ENCODE results near the gene TALDO1. TPM values are rescaled to one million over a fixed set of nuclear protein-coding genes. Genes with fewer than 3 reads are reported as not detected.

The TALDO1 gene
- total and polyA plus RNA-seq, 3 donors from 2014 or later = 84.8 to 88.1 (median 86.6) TPM

GRCh38 chr11:707817-708420 lies 39.3 kb upstream of the TALDO1 start:
- WGBS, 2 donors = 94% methylated on average over 7 of the region's 16 CpGs; no CpG with 5 or more reads in 1 of the 2 donors
- Histone ChIP-seq H3K36me3 (ENCODE audit: low read depth, missing control alignments) (no peaks in the 10 kb centered on the region), H3K9me3 (no peaks in the 10 kb centered on the region), H3K4me1 (peaks cover 46% of the 10 kb centered on the region), H3K27me3 (no peaks in the 10 kb centered on the region), H3K27ac (peak overlapping the region in 1 of 2 donors; percentile 82), H3K4me3 (no peak overlapping the region)
- no peak for DNase-seq
- TF ChIP-seq POLR2A (IDR thresholded peaks at IDR 0.05) (no peak), CTCF (IDR thresholded peaks at IDR 0.05) (no peak)
- intact Hi-C loops (cut with DNase I; ENCODE audit: low total_unique reads) = no loop called here

GRCh38 chr11:708511-708910 lies 38.8 kb upstream of the TALDO1 start:
- Histone ChIP-seq H3K36me3 (ENCODE audit: low read depth, missing control alignments) (no peaks in the 10 kb centered on the region), H3K4me1 (peaks cover 40% of the 10 kb centered on the region), H3K4me3 (no peak overlapping the region), H3K9me3 (no peaks in the 10 kb centered on the region), H3K27ac (no peak overlapping the region), H3K27me3 (no peaks in the 10 kb centered on the region)
- intact Hi-C loops (cut with DNase I; ENCODE audit: low total_unique reads) = no loop called here
- WGBS, 2 donors = 87 to 91% methylated on average over 2 to 7 of the region's 7 CpGs
- no peak for TF ChIP-seq POLR2A (IDR thresholded peaks at IDR 0.05)
- TF ChIP-seq CTCF (IDR thresholded peaks at IDR 0.05) = no peak
- DNase-seq = no peak

GRCh38 chr11:709109-709997 lies 37.9 kb upstream of the TALDO1 start:
- H3K9me3 ChIP-seq = no peaks in the 10 kb centered on the region
- no peak overlapping the region for H3K4me3 ChIP-seq
- no peak overlapping the region for H3K27ac ChIP-seq
- 80 to 81% methylated on average over 9 to 27 of the region's 27 CpGs for WGBS, 2 donors
- H3K4me1 ChIP-seq = peaks cover 38% of the 10 kb centered on the region
- no peaks in the 10 kb centered on the region for H3K27me3 ChIP-seq
- TF ChIP-seq CTCF (IDR thresholded peaks at IDR 0.05) (no peak), POLR2A (IDR thresholded peaks at IDR 0.05) (no peak)
- intact Hi-C loops (cut with DNase I; ENCODE audit: low total_unique reads) = no loop called here
- H3K36me3 ChIP-seq (ENCODE audit: low read depth, missing control alignments) = no peaks in the 10 kb centered on the region
- no peak for DNase-seq

- Histone ChIP-seq H3K4me1 (peaks cover 16% of the 10 kb centered on the region), H3K4me3 (no peak overlapping the region), H3K27ac (no peak overlapping the region), H3K27me3 (no peaks in the 10 kb centered on the region), H3K9me3 (no peaks in the 10 kb centered on the region), H3K36me3 (ENCODE audit: low read depth, missing control alignments) (no peaks in the 10 kb centered on the region)
- 98 to 99% methylated on average over 6 of the region's 6 CpGs for WGBS, 2 donors
- TF ChIP-seq POLR2A (IDR thresholded peaks at IDR 0.05) (no peak), CTCF (IDR thresholded peaks at IDR 0.05) (no peak)
- intact Hi-C loops (cut with DNase I; ENCODE audit: low total_unique reads) = no loop called here
- DNase-seq = no peak
Observed at GRCh38 chr11:714436-714835, 32.8 kb upstream of the TALDO1 start.

All from testis (tissue), 3 donors.